Keratinocyte (primary cell): ENCODE measurements around the gene CLCN4.

ENCODE experiments used
- CTCF ChIP-seq, 3 experiments: IDR thresholded peaks in 1 of 3; conservative IDR thresholded peaks in 1 of 3; optimal IDR thresholded peaks in 1 of 3; 2 replicates in 2 of 3; 3 replicates in 1 of 3; pipeline versions ENCODE3 to v1.5.1; 2011; ENCODE audit warnings: low read length in 3 of 3, mild to moderate bottlenecking in 3 of 3, moderate library complexity in 2 of 3, control low read depth in 1 of 3, inconsistent platforms in 1 of 3; ENCODE audit not compliant: insufficient read depth in 2 of 3; ENCODE audit errors: extremely low read depth in 1 of 3
- EZH2 ChIP-seq: IDR thresholded peaks from one replicate; pipeline ENCODE4 v1.6.1; 2012; ENCODE audit warnings: inconsistent platforms, mild to moderate bottlenecking, low read length, moderate library complexity

GRCh38 chrX:10158279-10159144 is 1.7 kb downstream of the CLCN4 start:
- no peak for TF ChIP-seq CTCF (optimal IDR thresholded peaks at IDR 0.05 in 1 of 3, IDR thresholded peaks at IDR 0.05 in 1 of 3, conservative IDR thresholded peaks at IDR 0.05 in 1 of 3; ENCODE audit: extremely low read depth in 1 of 3, insufficient read depth in 2 of 3, low read length in 3 of 3)
- no peak for TF ChIP-seq EZH2
